BE2C (cell line): Measurements from ENCODE around the gene EVA1C.
"Not testable (repeated sequence)": the region's sequence is repeated elsewhere in the genome, so short reads cannot be mapped to it uniquely, and the experiment has no call there.

ENCODE experiments used
- DNase-seq: peaks from one replicate; pipeline ENCODE4 v3.0.0-alpha.2; 2020
- H3K27me3 ChIP-seq: fragments of 250-450 bp; sonication (Bioruptor Pico); 2 replicates; pipeline ENCODE4 v1.5.1; 2020; ENCODE audit warnings: mild to moderate bottlenecking
- H3K36me3 ChIP-seq: fragments of 250-450 bp; sonication (Bioruptor Pico); 2 replicates; pipeline ENCODE4 v1.5.1; 2020; ENCODE audit warnings: mild to moderate bottlenecking
- H3K4me1 ChIP-seq: fragments of 250-450 bp; sonication (Bioruptor Pico); 2 replicates; pipeline ENCODE4 v1.5.1; 2020
- H3K4me3 ChIP-seq: 2 replicates; pipeline ENCODE4 v1.5.1; 2011; ENCODE audit warnings: low read depth, low read length
- H3K9me3 ChIP-seq: fragments of 250-450 bp; sonication (Bioruptor Pico); 2 replicates; pipeline ENCODE4 v1.5.1; 2020
- TF ChIP-seq, protein P1 (sequence below): IDR thresholded peaks from 2 replicates; pipeline ENCODE4 v1.5.1; 2012; ENCODE audit warnings: mild to moderate bottlenecking, low read depth, low read length

The EVA1C gene

GRCh38 chr21:32529679-32530078, 117.2 kb downstream of the EVA1C start:
- Histone ChIP-seq H3K36me3 (no peaks in the 10 kb centered on the region), H3K4me3 (no peak overlapping the region), H3K27me3 (no peaks in the 10 kb centered on the region), H3K9me3 (no peaks in the 10 kb centered on the region), H3K4me1 (no peaks in the 10 kb centered on the region)
- DNase-seq, result no peak
- TF ChIP-seq, protein P1, sequence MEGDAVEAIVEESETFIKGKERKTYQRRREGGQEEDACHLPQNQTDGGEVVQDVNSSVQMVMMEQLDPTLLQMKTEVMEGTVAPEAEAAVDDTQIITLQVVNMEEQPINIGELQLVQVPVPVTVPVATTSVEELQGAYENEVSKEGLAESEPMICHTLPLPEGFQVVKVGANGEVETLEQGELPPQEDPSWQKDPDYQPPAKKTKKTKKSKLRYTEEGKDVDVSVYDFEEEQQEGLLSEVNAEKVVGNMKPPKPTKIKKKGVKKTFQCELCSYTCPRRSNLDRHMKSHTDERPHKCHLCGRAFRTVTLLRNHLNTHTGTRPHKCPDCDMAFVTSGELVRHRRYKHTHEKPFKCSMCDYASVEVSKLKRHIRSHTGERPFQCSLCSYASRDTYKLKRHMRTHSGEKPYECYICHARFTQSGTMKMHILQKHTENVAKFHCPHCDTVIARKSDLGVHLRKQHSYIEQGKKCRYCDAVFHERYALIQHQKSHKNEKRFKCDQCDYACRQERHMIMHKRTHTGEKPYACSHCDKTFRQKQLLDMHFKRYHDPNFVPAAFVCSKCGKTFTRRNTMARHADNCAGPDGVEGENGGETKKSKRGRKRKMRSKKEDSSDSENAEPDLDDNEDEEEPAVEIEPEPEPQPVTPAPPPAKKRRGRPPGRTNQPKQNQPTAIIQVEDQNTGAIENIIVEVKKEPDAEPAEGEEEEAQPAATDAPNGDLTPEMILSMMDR, result no peak

- H3K9me3 ChIP-seq, H3K4me3 ChIP-seq, H3K27me3 ChIP-seq, H3K4me1 ChIP-seq, H3K36me3 ChIP-seq, DNase-seq: not testable (repeated sequence)
Observed at GRCh38 chr21:32530809-32531208, 118.3 kb downstream of the EVA1C start.

GRCh38 chr21:32531561-32531960, 119.1 kb downstream of the EVA1C start:
- H3K9me3 ChIP-seq, H3K4me3 ChIP-seq, DNase-seq, H3K36me3 ChIP-seq, H3K27me3 ChIP-seq, H3K4me1 ChIP-seq: not testable (repeated sequence)

GRCh38 chr21:32532636-32533035, 120.1 kb downstream of the EVA1C start:
- Histone ChIP-seq H3K36me3 (no peaks in the 10 kb centered on the region), H3K4me3 (no peak overlapping the region), H3K27me3 (no peaks in the 10 kb centered on the region), H3K9me3 (no peaks in the 10 kb centered on the region), H3K4me1 (no peaks in the 10 kb centered on the region)
- no peak for DNase-seq
- TF ChIP-seq, protein P1, result no peak

GRCh38 chr21:32533053-32533452, 120.5 kb downstream of the EVA1C start:
- H3K9me3 ChIP-seq, result no peaks in the 10 kb centered on the region
- no peak overlapping the region for H3K4me3 ChIP-seq
- H3K4me1 ChIP-seq, result no peaks in the 10 kb centered on the region
- H3K27me3 ChIP-seq, result no peaks in the 10 kb centered on the region
- H3K36me3 ChIP-seq, result no peaks in the 10 kb centered on the region
- no peak for DNase-seq
- TF ChIP-seq, protein P1, result no peak

GRCh38 chr21:32533611-32534010, 121.1 kb downstream of the EVA1C start:
- no peak overlapping the region for H3K4me3 ChIP-seq
- H3K27me3 ChIP-seq, result no peaks in the 10 kb centered on the region; the same call in 1 of the 2 replicates
- no peak for DNase-seq
- no peaks in the 10 kb centered on the region for H3K36me3 ChIP-seq
- TF ChIP-seq, protein P1, result no peak
- no peaks in the 10 kb centered on the region for H3K9me3 ChIP-seq
- no peaks in the 10 kb centered on the region for H3K4me1 ChIP-seq

- Histone ChIP-seq H3K4me3 (no peak overlapping the region), H3K27me3 (no peaks in the 10 kb centered on the region; the same call in 1 of the 2 replicates), H3K36me3 (no peaks in the 10 kb centered on the region), H3K9me3 (no peaks in the 10 kb centered on the region), H3K4me1 (no peaks in the 10 kb centered on the region)
- TF ChIP-seq, protein P1, result no peak
- no peak for DNase-seq
Observed at GRCh38 chr21:32534113-32534512, 121.6 kb downstream of the EVA1C start.
